ENCODE results near the gene LIPI.

DNA sequence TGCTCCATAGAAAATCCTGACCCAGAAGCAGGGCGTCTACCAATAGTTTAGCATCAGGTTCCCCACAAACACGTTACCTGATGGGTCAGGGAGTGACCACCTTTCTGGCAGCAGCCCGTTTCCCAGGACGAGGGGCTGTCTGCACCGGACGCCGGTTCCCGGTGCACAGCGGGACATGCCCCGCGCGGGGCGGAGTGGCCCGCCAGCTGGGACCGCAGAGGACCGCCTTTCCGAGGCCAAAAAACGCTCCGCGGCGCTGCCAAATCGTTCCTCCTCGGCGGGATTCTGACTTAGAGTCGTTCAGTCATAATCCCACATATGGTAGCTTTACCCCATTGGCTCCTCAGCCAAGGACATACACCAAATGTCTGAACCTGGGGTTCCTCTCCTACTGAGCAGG, 126.1 kb downstream of the LIPI start:
- TF ChIP-seq, protein P1, sequence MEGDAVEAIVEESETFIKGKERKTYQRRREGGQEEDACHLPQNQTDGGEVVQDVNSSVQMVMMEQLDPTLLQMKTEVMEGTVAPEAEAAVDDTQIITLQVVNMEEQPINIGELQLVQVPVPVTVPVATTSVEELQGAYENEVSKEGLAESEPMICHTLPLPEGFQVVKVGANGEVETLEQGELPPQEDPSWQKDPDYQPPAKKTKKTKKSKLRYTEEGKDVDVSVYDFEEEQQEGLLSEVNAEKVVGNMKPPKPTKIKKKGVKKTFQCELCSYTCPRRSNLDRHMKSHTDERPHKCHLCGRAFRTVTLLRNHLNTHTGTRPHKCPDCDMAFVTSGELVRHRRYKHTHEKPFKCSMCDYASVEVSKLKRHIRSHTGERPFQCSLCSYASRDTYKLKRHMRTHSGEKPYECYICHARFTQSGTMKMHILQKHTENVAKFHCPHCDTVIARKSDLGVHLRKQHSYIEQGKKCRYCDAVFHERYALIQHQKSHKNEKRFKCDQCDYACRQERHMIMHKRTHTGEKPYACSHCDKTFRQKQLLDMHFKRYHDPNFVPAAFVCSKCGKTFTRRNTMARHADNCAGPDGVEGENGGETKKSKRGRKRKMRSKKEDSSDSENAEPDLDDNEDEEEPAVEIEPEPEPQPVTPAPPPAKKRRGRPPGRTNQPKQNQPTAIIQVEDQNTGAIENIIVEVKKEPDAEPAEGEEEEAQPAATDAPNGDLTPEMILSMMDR (IDR thresholded peaks at IDR 0.05), result no peak
- no peak for TF ChIP-seq POLR2A (IDR thresholded peaks at IDR 0.05)
